Kidney glomerular epithelial cell (primary cell): ENCODE results near the gene EIF1B.
"Not testable (repeated sequence)": the region's sequence is repeated elsewhere in the genome, so short reads cannot be mapped to it uniquely, and the experiment has no call there.

Experiments
- DNase-seq: peaks from one replicate; lab custom pipeline; 2025; lab: John Stamatoyannopoulos, UW

EIF1B gene

GRCh38 chr3:40309418-40309924 is at the start of gene EIF1B:
Gene EIF1B, plus strand, starts transcription at chr3:40309707. Its CDS starts 235 bp downstream, at chr3:40309942.
- DNase-seq = peak; percentile 97

- no peak for DNase-seq
Measured at GRCh38 chr3:40262331-40262730, 47.2 kb upstream of the EIF1B start.

GRCh38 chr3:40264451-40264850 is 45.1 kb upstream of the EIF1B start:
- no peak for DNase-seq

- no peak for DNase-seq
Measured at GRCh38 chr3:40265181-40265580, 44.3 kb upstream of the EIF1B start.

- DNase-seq = peak; percentile 5
Measured at GRCh38 chr3:40267937-40268724, 41.4 kb upstream of the EIF1B start.

GRCh38 chr3:40268802-40269524 is 40.5 kb upstream of the EIF1B start:
- DNase-seq = no peak

- DNase-seq = no peak
Measured at GRCh38 chr3:40278791-40279190, 30.7 kb upstream of the EIF1B start.

GRCh38 chr3:40281995-40282394 is 27.5 kb upstream of the EIF1B start:
- DNase-seq = no peak

- DNase-seq = not testable (repeated sequence)
Measured at GRCh38 chr3:40283057-40283456, 26.4 kb upstream of the EIF1B start.

- no peak for DNase-seq
Measured at GRCh38 chr3:40287248-40287647, 22.3 kb upstream of the EIF1B start.

- no peak for DNase-seq
Measured at GRCh38 chr3:40290396-40290795, 19.1 kb upstream of the EIF1B start.

GRCh38 chr3:40291471-40291870 is 18.0 kb upstream of the EIF1B start:
- no peak for DNase-seq

- no peak for DNase-seq
Measured at GRCh38 chr3:40292637-40293349, 16.7 kb upstream of the EIF1B start.

GRCh38 chr3:40294434-40294833 is 15.1 kb upstream of the EIF1B start:
- no peak for DNase-seq

- no peak for DNase-seq
Measured at GRCh38 chr3:40298075-40298474, 11.4 kb upstream of the EIF1B start.

GRCh38 chr3:40299130-40299720 is 10.3 kb upstream of the EIF1B start:
- DNase-seq = no peak

GRCh38 chr3:40299721-40300335 is 9.7 kb upstream of the EIF1B start:
- no peak for DNase-seq

- no peak for DNase-seq
Measured at GRCh38 chr3:40302784-40303183, 6.7 kb upstream of the EIF1B start.

- DNase-seq = no peak
Measured at GRCh38 chr3:40304352-40304751, 5.2 kb upstream of the EIF1B start.

GRCh38 chr3:40306336-40306735 is 3.2 kb upstream of the EIF1B start:
- DNase-seq = no peak

GRCh38 chr3:40307176-40307575 is 2.3 kb upstream of the EIF1B start:
- DNase-seq = no peak
